Natural killer cell (primary cell): ENCODE data around the gene KRT74. TPM values are rescaled to one million over a fixed set of nuclear protein-coding genes. Genes with fewer than 3 reads are reported as not detected.

ENCODE experiments used
- ATAC-seq, 3 donors: fragments of 150-1000 bp in 2 of 3; fragments of 200-7000 bp in 1 of 3; cut with Tn5 transposase; 1 replicate in 1 of 3; 2 replicates in 2 of 3; pipeline ENCODE4 v1.10.0; 2021; ENCODE audit warnings: mild to moderate bottlenecking in 2 of 3, moderate library complexity in 2 of 3
- DNase-seq, 2 donors: peaks; one replicate each; pipeline versions ENCODE4 v3.0.0 to v3.0.0-alpha.2; 2013 to 2021; ENCODE audit warnings: mixed read lengths in 1 of 2
- H3K27ac ChIP-seq: one replicate; pipeline ENCODE4 v1.5.1; 2013; ENCODE audit warnings: mild to moderate bottlenecking, low read length
- H3K27me3 ChIP-seq: one replicate; pipeline ENCODE4 v1.6.1; 2013; ENCODE audit warnings: low read length; ENCODE audit not compliant: control insufficient read depth, insufficient read depth
- H3K36me3 ChIP-seq: one replicate; pipeline ENCODE4 v1.6.1; 2013; ENCODE audit warnings: low read length; ENCODE audit not compliant: control insufficient read depth, insufficient read depth
- H3K4me1 ChIP-seq: one replicate; pipeline ENCODE4 v1.6.1; 2013; ENCODE audit warnings: low read length; ENCODE audit not compliant: control insufficient read depth, insufficient read depth
- H3K4me3 ChIP-seq: one replicate; pipeline ENCODE4 v1.5.1; 2013; ENCODE audit warnings: low read length
- H3K9me3 ChIP-seq: one replicate; pipeline ENCODE4 v1.6.1; 2013; ENCODE audit warnings: low read length; ENCODE audit not compliant: control insufficient read depth, insufficient read depth
- H3K27ac Mint-ChIP-seq, 2 donors: one replicate each; pipeline ENCODE4 v1.8.0; 2022; ENCODE audit warnings: mild to moderate bottlenecking in 2 of 2, mixed read lengths in 2 of 2, moderate library complexity in 1 of 2
- H3K27me3 Mint-ChIP-seq, 2 donors: one replicate each; pipeline ENCODE4 v1.8.0; 2022; ENCODE audit warnings: low read depth in 2 of 2, mixed read lengths in 2 of 2
- H3K36me3 Mint-ChIP-seq: one replicate; pipeline ENCODE4 v1.8.0; 2022; ENCODE audit warnings: mixed read lengths
- H3K4me1 Mint-ChIP-seq, 2 donors: one replicate each; pipeline ENCODE4 v1.8.0; 2022; ENCODE audit warnings: mixed read lengths in 2 of 2
- H3K4me3 Mint-ChIP-seq: one replicate; pipeline ENCODE4 v1.8.0; 2022; ENCODE audit warnings: mild to moderate bottlenecking, moderate library complexity, mixed read lengths
- H3K9me3 Mint-ChIP-seq, 2 donors: one replicate each; pipeline ENCODE4 v1.8.0; 2022; ENCODE audit warnings: mixed read lengths in 2 of 2
- WGBS: methylation state at CpG from one replicate; pipeline ENCODE4 v1.1.7; 2013; ENCODE audit warnings: missing lambda C conversion rate; ENCODE audit not compliant: insufficient coverage; 5-methylcytosine and 5-hydroxymethylcytosine counted together
- intact Hi-C: fragments of 100-400 bp; cut with micrococcal nuclease; formaldehyde crosslinking; loops from one replicate; pipeline ENCODE4 v1.14.2; 2022
- total RNA-seq, 4 donors: library from RNA; stranded (reverse); fragments of 120-200 nt in 1 of 4; gene quantifications; one replicate each; pipeline versions ENCODE4 v1.2.3 to v1.2.4, GENCODE V29; 2013 to 2022
- TF ChIP-seq, protein P1 (sequence below): fragments of 200-600 bp; IDR thresholded peaks from one replicate; pipeline ENCODE4 v1.8.0; 2022; ENCODE audit warnings: antibody characterized with exemption

KRT74 gene
- total RNA-seq, 3 donors from 2014 or later (not counting 1 experiment from before 2014, with no cell fraction given) = 0.38 to 1.2 (median 0.38) TPM

DNA sequence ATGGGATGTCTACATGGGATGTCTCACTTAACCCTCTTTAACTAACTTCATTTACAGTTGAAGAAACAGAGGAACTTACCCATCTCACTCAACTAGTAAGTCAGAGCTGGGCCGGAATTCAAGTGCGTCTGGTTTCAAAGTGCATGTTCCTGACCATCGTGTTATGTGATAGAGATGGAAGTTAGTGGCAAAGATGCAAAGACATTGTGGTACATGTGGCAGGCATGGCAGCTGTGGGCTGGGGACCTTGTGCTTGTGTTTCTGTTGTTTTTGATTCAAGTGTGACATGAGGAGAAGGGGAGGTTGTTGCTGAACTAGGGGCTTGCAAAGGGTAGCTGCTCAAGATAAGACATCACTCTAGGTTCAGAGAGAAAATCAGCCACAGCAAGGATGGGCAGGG lies 2.3 kb upstream of the KRT74 start:
- TF ChIP-seq, protein P1, sequence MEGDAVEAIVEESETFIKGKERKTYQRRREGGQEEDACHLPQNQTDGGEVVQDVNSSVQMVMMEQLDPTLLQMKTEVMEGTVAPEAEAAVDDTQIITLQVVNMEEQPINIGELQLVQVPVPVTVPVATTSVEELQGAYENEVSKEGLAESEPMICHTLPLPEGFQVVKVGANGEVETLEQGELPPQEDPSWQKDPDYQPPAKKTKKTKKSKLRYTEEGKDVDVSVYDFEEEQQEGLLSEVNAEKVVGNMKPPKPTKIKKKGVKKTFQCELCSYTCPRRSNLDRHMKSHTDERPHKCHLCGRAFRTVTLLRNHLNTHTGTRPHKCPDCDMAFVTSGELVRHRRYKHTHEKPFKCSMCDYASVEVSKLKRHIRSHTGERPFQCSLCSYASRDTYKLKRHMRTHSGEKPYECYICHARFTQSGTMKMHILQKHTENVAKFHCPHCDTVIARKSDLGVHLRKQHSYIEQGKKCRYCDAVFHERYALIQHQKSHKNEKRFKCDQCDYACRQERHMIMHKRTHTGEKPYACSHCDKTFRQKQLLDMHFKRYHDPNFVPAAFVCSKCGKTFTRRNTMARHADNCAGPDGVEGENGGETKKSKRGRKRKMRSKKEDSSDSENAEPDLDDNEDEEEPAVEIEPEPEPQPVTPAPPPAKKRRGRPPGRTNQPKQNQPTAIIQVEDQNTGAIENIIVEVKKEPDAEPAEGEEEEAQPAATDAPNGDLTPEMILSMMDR = no peak
- Histone ChIP-seq H3K4me3 (no peak overlapping the region), H3K36me3 (no peaks in the 10 kb centered on the region), H3K4me1 (peaks cover 23% of the 10 kb centered on the region), H3K9me3 (no peaks in the 10 kb centered on the region), H3K27ac (no peak overlapping the region), H3K27me3 (peaks cover 8% of the 10 kb centered on the region)
- ATAC-seq = peak in 2 of 3 donors; percentile 54 to 76
- intact Hi-C loops = no loop called here
- no peaks in the 10 kb centered on the region for H3K9me3 Mint-ChIP-seq
- H3K4me1 Mint-ChIP-seq = peaks cover 29 to 35% of the 10 kb centered on the region in 2 donors
- H3K36me3 Mint-ChIP-seq = no peaks in the 10 kb centered on the region
- peaks cover 22 to 37% of the 10 kb centered on the region in 2 donors for H3K27me3 Mint-ChIP-seq
- peak overlapping the region; percentile 3 for H3K4me3 Mint-ChIP-seq
- H3K27ac Mint-ChIP-seq = peak overlapping the region; percentile 3 to 37
- 84% methylated on average over 3 of the region's 3 CpGs for WGBS
- no peak for DNase-seq

DNA sequence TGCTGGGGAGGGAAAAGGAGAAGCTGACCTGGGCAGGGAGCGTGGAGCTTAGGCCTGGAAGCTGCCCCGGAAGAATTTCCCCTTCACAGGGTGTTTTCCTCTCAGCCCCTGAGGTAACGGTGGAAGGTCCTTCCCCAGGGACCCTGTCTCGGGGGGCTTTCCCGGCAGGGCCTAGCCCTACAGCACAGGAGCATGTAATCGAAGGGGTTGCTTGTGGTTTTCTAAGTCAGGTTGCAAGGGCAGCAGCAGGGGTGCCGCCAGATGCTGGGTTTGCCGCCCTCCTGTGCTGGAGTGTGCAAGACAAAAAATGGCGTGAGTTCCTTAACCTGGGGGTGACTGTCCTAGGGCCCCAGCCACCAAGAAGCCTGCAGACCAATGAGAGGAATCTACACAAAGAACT lies 1.6 kb upstream of the KRT74 start:
- TF ChIP-seq, protein P1 = no peak

DNA sequence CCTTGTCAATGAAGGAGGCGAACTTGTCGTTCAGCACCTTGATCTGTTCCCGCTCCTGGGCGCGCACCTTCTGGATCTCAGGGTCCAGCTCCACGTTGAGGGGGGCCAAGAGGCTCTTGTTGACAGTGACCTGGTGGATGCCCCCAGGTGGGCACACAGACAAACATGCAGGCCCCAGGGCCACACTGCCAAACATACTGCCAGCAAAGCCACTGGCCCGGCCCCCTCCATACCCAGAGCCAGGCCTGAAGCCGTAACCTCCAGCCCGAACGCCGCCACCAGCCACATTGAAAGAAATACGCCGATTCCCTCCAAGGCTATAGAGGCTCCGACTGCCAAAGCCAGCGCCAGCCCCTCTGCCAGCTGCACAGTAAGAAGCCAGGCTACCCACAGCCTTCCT lies 337 bp downstream of the KRT74 start:
- Mint-ChIP-seq H3K27ac (peak overlapping the region in 1 of 2 donors; percentile 12), H3K9me3 (no peaks in the 10 kb centered on the region), H3K4me1 (peaks cover 39 to 40% of the 10 kb centered on the region in 2 donors), H3K27me3 (peaks cover 12 to 30% of the 10 kb centered on the region in 2 donors), H3K4me3 (no peak overlapping the region), H3K36me3 (no peaks in the 10 kb centered on the region)
- Histone ChIP-seq H3K4me1 (peaks cover 43% of the 10 kb centered on the region), H3K9me3 (no peaks in the 10 kb centered on the region), H3K27ac (no peak overlapping the region), H3K4me3 (no peak overlapping the region), H3K36me3 (no peaks in the 10 kb centered on the region), H3K27me3 (peaks cover 10% of the 10 kb centered on the region)
- TF ChIP-seq, protein P1 = no peak
- intact Hi-C loops = no loop called here
- DNase-seq (no peak), ATAC-seq (no peak)
- WGBS = 96% methylated on average over 15 of the region's 15 CpGs

More for the DNA sequence above, 1.6 kb upstream of the KRT74 start:
- Mint-ChIP-seq H3K27ac (peak overlapping the region in 1 of 2 donors; percentile 37), H3K9me3 (no peaks in the 10 kb centered on the region), H3K27me3 (peaks cover 16 to 34% of the 10 kb centered on the region in 2 donors), H3K4me1 (peaks cover 32 to 35% of the 10 kb centered on the region in 2 donors), H3K4me3 (no peak overlapping the region), H3K36me3 (no peaks in the 10 kb centered on the region)
- H3K27me3 ChIP-seq = peaks cover 10% of the 10 kb centered on the region
- no peak overlapping the region for H3K4me3 ChIP-seq
- ATAC-seq = peak in 1 of 3 donors; percentile 34
- WGBS = 64% methylated on average over 9 of the region's 9 CpGs
- intact Hi-C loops = no loop called here
- peaks cover 23% of the 10 kb centered on the region for H3K4me1 ChIP-seq
- H3K27ac ChIP-seq = no peak overlapping the region
- H3K9me3 ChIP-seq = no peaks in the 10 kb centered on the region
- no peaks in the 10 kb centered on the region for H3K36me3 ChIP-seq
- no peak for DNase-seq

GRCh38 chr12:52570511-52570910 lies 3.1 kb downstream of the KRT74 start:
- TF ChIP-seq, protein P1 = no peak
- H3K4me1 Mint-ChIP-seq = peaks cover 54 to 55% of the 10 kb centered on the region in 2 donors
- H3K27me3 ChIP-seq = peaks cover 10% of the 10 kb centered on the region
- H3K4me1 ChIP-seq = peaks cover 57% of the 10 kb centered on the region
- no peak overlapping the region for H3K27ac ChIP-seq
- no peaks in the 10 kb centered on the region for H3K9me3 Mint-ChIP-seq
- 94% methylated on average over 10 of the region's 10 CpGs for WGBS
- no peaks in the 10 kb centered on the region for H3K9me3 ChIP-seq
- intact Hi-C loops = no loop called here
- H3K4me3 ChIP-seq = no peak overlapping the region
- ATAC-seq (no peak), DNase-seq (no peak)
- H3K36me3 Mint-ChIP-seq = no peaks in the 10 kb centered on the region
- no peaks in the 10 kb centered on the region for H3K36me3 ChIP-seq
- H3K27ac Mint-ChIP-seq = peak overlapping the region in 1 of 2 donors; percentile 63
- H3K27me3 Mint-ChIP-seq = peaks cover 12 to 27% of the 10 kb centered on the region in 2 donors
- no peak overlapping the region for H3K4me3 Mint-ChIP-seq
